H1 (cell line): ENCODE measurements around the gene UTRN. TPM values are rescaled to one million over a fixed set of nuclear protein-coding genes. Genes with fewer than 3 reads are reported as not detected.

Experiments
- CTCF ChIA-PET: fragments of 300-600 bp; sonication (Branson Sonifier 250); formaldehyde crosslinking; loops from one replicate; lab custom pipeline; 2021; ENCODE audit not compliant: partially characterized antibody; lab: Charles Lee
- POLR2A ChIA-PET: fragments of 300-600 bp; sonication (Branson Sonifier 250); formaldehyde crosslinking; loops from one replicate; lab custom pipeline; 2021; ENCODE audit warnings: inconsistent platforms; ENCODE audit not compliant: partially characterized antibody; lab: Charles Lee
- DNase-seq, 2 experiments: peaks; one replicate each; pipeline versions ENCODE4 v3.0.0 to v3.0.0-alpha.2; 2010 to 2022; ENCODE audit warnings: low spot score in 2 of 2, low read depth in 1 of 2, mixed read lengths in 1 of 2
- FAIRE-seq: peaks from 2 replicates; lab custom pipeline; 2011; peaks lifted over from hg19 to GRCh38; lab: Jason Lieb, UNC
- H2AFZ ChIP-seq: 2 replicates; pipeline ENCODE4 v1.8.1; 2012; ENCODE audit warnings: low read length, inconsistent platforms
- H2AK5ac ChIP-seq: 2 replicates; pipeline ENCODE4 v1.6.1; 2013; ENCODE audit warnings: low read depth, low read length
- H2BK120ac ChIP-seq: replicated peaks from 2 replicates; pipeline ENCODE3; 2013; ENCODE audit warnings: low read depth, low read length, inconsistent platforms
- H2BK12ac ChIP-seq: 2 replicates; pipeline ENCODE4 v1.6.1; 2013; ENCODE audit warnings: low read depth, low read length
- H2BK15ac ChIP-seq: 2 replicates; pipeline ENCODE4 v1.6.1; 2013; ENCODE audit warnings: low read length
- H2BK20ac ChIP-seq: 2 replicates; pipeline ENCODE4 v1.6.1; 2013; ENCODE audit warnings: low read length
- H2BK5ac ChIP-seq: 2 replicates; pipeline ENCODE4 v1.6.1; 2013; ENCODE audit warnings: low read depth, low read length
- H3K14ac ChIP-seq: 2 replicates; pipeline ENCODE4 v1.6.1; 2013; ENCODE audit warnings: inconsistent platforms; ENCODE audit not compliant: insufficient read length
- H3K18ac ChIP-seq: 2 replicates; pipeline ENCODE4 v1.6.1; 2013; ENCODE audit warnings: low read length; ENCODE audit errors: extremely low read depth
- H3K23ac ChIP-seq: 2 replicates; pipeline ENCODE4 v1.6.1; 2013; ENCODE audit warnings: inconsistent platforms; ENCODE audit not compliant: insufficient read length
- H3K23me2 ChIP-seq: 2 replicates; pipeline ENCODE4 v1.6.1; 2013; ENCODE audit warnings: low read depth, low read length
- H3K27ac ChIP-seq: 2 replicates; pipeline ENCODE4 v1.6.1; 2011; ENCODE audit warnings: low read depth, low read length, inconsistent platforms
- H3K27me3 ChIP-seq, 4 experiments: replicated peaks in 1 of 4; 1 replicate in 1 of 4; 2 replicates in 3 of 4; pipeline versions ENCODE4 v1.6.1 to v1.8.1; 2011 to 2013; ENCODE audit warnings: low read length in 3 of 4, mild to moderate bottlenecking in 3 of 4, inconsistent platforms in 2 of 4, mixed read lengths in 2 of 4, moderate library complexity in 1 of 4; ENCODE audit not compliant: control insufficient read depth in 3 of 4, insufficient read depth in 3 of 4; ENCODE audit errors: extremely low read depth in 1 of 4
- H3K36me3 ChIP-seq, 4 experiments: 2 replicates each; pipeline versions ENCODE4 v1.6.1 to v1.8.1; 2011 to 2013; ENCODE audit warnings: mild to moderate bottlenecking in 4 of 4, low read length in 3 of 4, moderate library complexity in 2 of 4, control low read depth in 1 of 4, inconsistent platforms in 1 of 4; ENCODE audit not compliant: insufficient read depth in 4 of 4, control insufficient read depth in 2 of 4
- H3K4ac ChIP-seq: replicated peaks from 2 replicates; pipeline ENCODE3; 2013; ENCODE audit warnings: low read length, low read depth, mixed read lengths, inconsistent platforms; ENCODE audit not compliant: insufficient read length
- H3K4me1 ChIP-seq, 4 experiments: replicated peaks in 1 of 4; 1 replicate in 1 of 4; 2 replicates in 3 of 4; pipeline versions ENCODE4 v1.6.1 to v1.8.1; 2011 to 2013; ENCODE audit warnings: low read length in 3 of 4, inconsistent platforms in 2 of 4, mixed read lengths in 1 of 4; ENCODE audit not compliant: insufficient read depth in 4 of 4, control insufficient read depth in 3 of 4
- H3K4me2 ChIP-seq, 2 experiments: 2 replicates each; pipeline versions ENCODE4 v1.6.1 to v1.8.1; 2011 to 2013; ENCODE audit warnings: low read depth in 2 of 2, low read length in 2 of 2, control low read depth in 1 of 2, inconsistent platforms in 1 of 2, mild to moderate bottlenecking in 1 of 2; ENCODE audit not compliant: insufficient read depth in 1 of 2
- H3K4me3 ChIP-seq, 4 experiments: fragments of 200-600, 300-600 bp in 1 of 4; sonication (generic), shearing (Covaris generic), sonication (Bioruptor Twin) in 1 of 4; 2 replicates each; pipeline versions ENCODE4 v1.5.1 to v1.8.1; 2011 to 2016; ENCODE audit warnings: low read length in 4 of 4, low read depth in 3 of 4, control low read depth in 2 of 4, inconsistent platforms in 2 of 4, mild to moderate bottlenecking in 2 of 4, mixed read lengths in 1 of 4, moderate library complexity in 1 of 4; ENCODE audit not compliant: insufficient read depth in 2 of 4; ENCODE audit errors: extremely low read depth in 1 of 4
- H3K56ac ChIP-seq: replicated peaks from 2 replicates; pipeline ENCODE3; 2013; ENCODE audit warnings: low read depth, mild to moderate bottlenecking, mixed read lengths, low read length, inconsistent platforms; ENCODE audit not compliant: insufficient read length
- H3K79me1 ChIP-seq: 2 replicates; pipeline ENCODE4 v1.6.1; 2013; ENCODE audit warnings: low read depth, low read length, control low read depth
- H3K79me2 ChIP-seq, 2 experiments: 2 replicates each; pipeline versions ENCODE4 v1.6.1 to v1.8.1; 2012 to 2013; ENCODE audit warnings: low read length in 2 of 2, mild to moderate bottlenecking in 2 of 2, inconsistent platforms in 1 of 2; ENCODE audit not compliant: insufficient read depth in 2 of 2, control insufficient read depth in 1 of 2
- H3K9ac ChIP-seq, 4 experiments: replicated peaks in 1 of 4; 1 replicate in 1 of 4; 2 replicates in 3 of 4; pipeline versions ENCODE4 v1.6.1 to v1.8.1; 2011 to 2013; ENCODE audit warnings: low read depth in 3 of 4, low read length in 3 of 4, control low read depth in 2 of 4, mild to moderate bottlenecking in 2 of 4, moderate library complexity in 2 of 4, inconsistent platforms in 1 of 4; ENCODE audit errors: extremely low read depth in 1 of 4
- H3K9me3 ChIP-seq, 2 experiments: 2 replicates each; pipeline versions ENCODE4 v1.6.1 to v1.8.1; 2012 to 2013; ENCODE audit warnings: mild to moderate bottlenecking in 2 of 2, moderate library complexity in 2 of 2, control low read depth in 1 of 2, inconsistent platforms in 1 of 2, low read depth in 1 of 2, low read length in 1 of 2, mixed read lengths in 1 of 2; ENCODE audit not compliant: insufficient read depth in 2 of 2
- H4K20me1 ChIP-seq, 2 experiments: replicated peaks in 1 of 2; 2 replicates each; pipeline versions ENCODE3 to v1.8.1; 2011 to 2013; ENCODE audit warnings: inconsistent platforms in 2 of 2, low read length in 2 of 2, mild to moderate bottlenecking in 1 of 2; ENCODE audit not compliant: insufficient read depth in 2 of 2, control insufficient read depth in 1 of 2
- H4K5ac ChIP-seq: 2 replicates; pipeline ENCODE4 v1.6.1; 2013; ENCODE audit warnings: low read length, low read depth, mixed read lengths, inconsistent platforms; ENCODE audit not compliant: insufficient read length
- H4K8ac ChIP-seq: 2 replicates; pipeline ENCODE4 v1.8.0; 2013; ENCODE audit warnings: mild to moderate bottlenecking, moderate library complexity, low read length, inconsistent platforms; ENCODE audit not compliant: insufficient read depth; ENCODE audit errors: extremely low read depth
- H4K91ac ChIP-seq: replicated peaks from 2 replicates; pipeline ENCODE3; 2013; ENCODE audit warnings: low read length, mixed read lengths, inconsistent platforms; ENCODE audit not compliant: insufficient read length
- SRF ChIP-seq: IDR thresholded peaks from 2 replicates; pipeline ENCODE4 v1.6.1; 2011; ENCODE audit warnings: mild to moderate bottlenecking, low read depth, low read length, moderate library complexity
- whole genome bisulfite sequencing, 2 experiments: shearing (Covaris generic) in 1 of 2; methylation state at CpG; one replicate each; pipeline versions ENCODE4 v1.1.6 to v1.1.7; 2013 to 2015; ENCODE audit warnings: low lambda C conversion rate in 2 of 2, mixed read lengths in 2 of 2, inconsistent platforms in 1 of 2, low coverage in 1 of 2, missing lambda C conversion rate in 1 of 2; ENCODE audit not compliant: insufficient replicate concordance in 2 of 2, insufficient coverage in 1 of 2, insufficient read length in 1 of 2; ENCODE audit errors: extremely low coverage in 1 of 2, missing lambda C conversion rate in 1 of 2; 5-methylcytosine and 5-hydroxymethylcytosine counted together
- polyA plus RNA-seq, 7 experiments: library from polyadenylated mRNA; depleted of rRNA in 3 of 7; stranded (reverse) in 5 of 7; unstranded in 2 of 7; fragments of >200 nt in 5 of 7; fragments of 200-250 nt in 2 of 7; gene quantifications; 1 replicate in 5 of 7; 2 replicates in 1 of 7; 4 replicates in 1 of 7; pipeline versions ENCODE4 v1.2.1 to v1.2.3, GENCODE V29; 2011 to 2013; ENCODE audit warnings: missing spikeins in 2 of 7, mixed read lengths in 2 of 7
- total RNA-seq: library from RNA; stranded (reverse); fragmentation: NEBNext Ultra II Directional; extraction: Animal tissue kit (Norgen Biotek cat#: 25700); gene quantifications from 2 replicates; pipeline ENCODE4 v1.2.1, GENCODE V29; 2021

Gene UTRN
- total and polyA plus RNA-seq, 2 of the 8 experiments (the other 6 are each of a cell fraction or from before 2014, with no cell fraction given) = 25.0 to 112 TPM

GRCh38 chr6:144305985-144306384 is 20.9 kb downstream of the UTRN start:
- peaks cover 0 to 6% (median 0%) of the 10 kb centered on the region in 4 experiments; a peak in 2 of 7 replicates for H3K4me1 ChIP-seq
- no peak overlapping the region for H2AK5ac ChIP-seq
- FAIRE-seq (no peak), DNase-seq (no peak)
- no peak overlapping the region for H3K9ac ChIP-seq
- H3K23ac ChIP-seq = no peak overlapping the region
- H3K79me1 ChIP-seq = peaks cover 3% of the 10 kb centered on the region; the same call in 1 of the 2 replicates
- no peak overlapping the region for H2AFZ ChIP-seq
- H3K4ac ChIP-seq = no peak overlapping the region
- H3K14ac ChIP-seq = no peak overlapping the region
- WGBS, 2 experiments = 93% methylated on average over 3 of the region's 3 CpGs; no CpG with 5 or more reads in 1 of the 2 experiments
- ChIA-PET CTCF (interaction anchor here (0.6 to 1.5 kb wide), 7 partner anchors 19 to 181 kb away, joined by 3 to 4 read pairs (median 3); no protein-coding TSS in a partner anchor), POLR2A (interaction anchor here (1.2 to 2.0 kb wide), 2 partner anchors 8 to 24 kb away, joined by 3 to 7 read pairs; no protein-coding TSS in a partner anchor)
- no peak overlapping the region for H2BK15ac ChIP-seq
- no peak overlapping the region for H3K56ac ChIP-seq
- no peaks in the 10 kb centered on the region for H3K9me3 ChIP-seq
- H3K18ac ChIP-seq = no peak overlapping the region
- H3K23me2 ChIP-seq = peaks cover 2% of the 10 kb centered on the region; the same call in 1 of the 2 replicates
- H3K79me2 ChIP-seq = peaks cover 0 to 7% of the 10 kb centered on the region in 2 experiments; a peak in 2 of 4 replicates
- H3K4me2 ChIP-seq = no peak overlapping the region
- H2BK120ac ChIP-seq = no peak overlapping the region
- no peak overlapping the region for H2BK20ac ChIP-seq
- H4K8ac ChIP-seq = no peak overlapping the region
- no peak overlapping the region for H4K5ac ChIP-seq
- no peak overlapping the region for H2BK12ac ChIP-seq
- H2BK5ac ChIP-seq = peak overlapping the region; percentile 41; the same call in 1 of the 2 replicates
- H3K27me3 ChIP-seq = no peaks in the 10 kb centered on the region
- peaks cover 0 to 2% of the 10 kb centered on the region in 2 experiments for H4K20me1 ChIP-seq
- no peak overlapping the region for H3K27ac ChIP-seq
- no peak overlapping the region for H4K91ac ChIP-seq
- no peak overlapping the region for H3K4me3 ChIP-seq
- 0 out of 8 replicates have a peak, but pooled peaks cover 0 to 2% (median 0%) of the 10 kb centered on the region in 4 experiments for H3K36me3 ChIP-seq
- no peak for TF ChIP-seq SRF
